ENCODE results near the gene ZKSCAN7. TPM values are rescaled to one million over a fixed set of nuclear protein-coding genes. Genes with fewer than 3 reads are reported as not detected.

ZKSCAN7 gene
- total and polyA plus RNA-seq, 2 of the 8 experiments (the other 6 are each of a cell fraction or from before 2014, with no cell fraction given): 5.5 to 8.5 TPM

GRCh38 chr3:44568561-44568960, 13.6 kb downstream of the ZKSCAN7 start:
- FAIRE-seq: no peak
- H3K4ac ChIP-seq (replicated peaks; ENCODE audit: insufficient read length, low read depth, low read length): no peak overlapping the region
- no peak overlapping the region for H2BK15ac ChIP-seq (ENCODE audit: low read length)
- no peaks in the 10 kb centered on the region; the same call in 1 of the 2 replicates for H3K23me2 ChIP-seq (ENCODE audit: low read depth, low read length)
- WGBS, 2 experiments (ENCODE audit: extremely low coverage in 1 of 2, insufficient coverage in 1 of 2, insufficient read length in 1 of 2, insufficient replicate concordance in 2 of 2, low coverage in 1 of 2, low lambda C conversion rate in 2 of 2, missing lambda C conversion rate in 1 of 2): 86% methylated on average over 1 of the region's 1 CpG; no CpG with 5 or more reads in 1 of the 2 experiments
- H3K9me3 ChIP-seq (ENCODE audit: insufficient read depth in 2 of 2, low read depth in 1 of 2, low read length in 1 of 2): peaks cover 25 to 27% of the 10 kb centered on the region in 2 experiments; a peak in 3 of 4 replicates
- H3K36me3 ChIP-seq (ENCODE audit: control insufficient read depth in 2 of 4, insufficient read depth in 4 of 4, low read length in 3 of 4): peaks cover 18 to 69% (median 44%) of the 10 kb centered on the region in 4 experiments; a peak in 7 of 8 replicates
- H2AK5ac ChIP-seq (ENCODE audit: low read depth, low read length): no peak overlapping the region
- H2AFZ ChIP-seq (ENCODE audit: low read length): no peak overlapping the region
- H2BK120ac ChIP-seq (replicated peaks; ENCODE audit: low read depth, low read length): no peak overlapping the region
- no peaks in the 10 kb centered on the region for H3K4me1 ChIP-seq (replicated peaks in 1 of 4; ENCODE audit: control insufficient read depth in 3 of 4, insufficient read depth in 4 of 4, low read length in 3 of 4)
- H3K9ac ChIP-seq (replicated peaks in 1 of 4; ENCODE audit: extremely low read depth in 1 of 4, low read depth in 3 of 4, low read length in 3 of 4): no peak overlapping the region
- H4K20me1 ChIP-seq (replicated peaks in 1 of 2; ENCODE audit: control insufficient read depth in 1 of 2, insufficient read depth in 2 of 2, low read length in 2 of 2): no peaks in the 10 kb centered on the region
- H3K4me2 ChIP-seq (ENCODE audit: insufficient read depth in 1 of 2, low read depth in 2 of 2, low read length in 2 of 2): no peak overlapping the region
- H3K18ac ChIP-seq (ENCODE audit: extremely low read depth, low read length): no peak overlapping the region
- no peaks in the 10 kb centered on the region for H3K27me3 ChIP-seq (replicated peaks in 1 of 4; ENCODE audit: control insufficient read depth in 3 of 4, extremely low read depth in 1 of 4, insufficient read depth in 3 of 4, low read length in 3 of 4)
- H3K4me3 ChIP-seq (ENCODE audit: extremely low read depth in 1 of 4, insufficient read depth in 2 of 4, low read depth in 3 of 4, low read length in 4 of 4): no peak overlapping the region
- no peak overlapping the region for H4K8ac ChIP-seq (ENCODE audit: extremely low read depth, insufficient read depth, low read length)
- no peak overlapping the region for H3K27ac ChIP-seq (ENCODE audit: low read depth, low read length)
- H3K79me2 ChIP-seq (ENCODE audit: control insufficient read depth in 1 of 2, insufficient read depth in 2 of 2, low read length in 2 of 2): no peaks in the 10 kb centered on the region
- no peak overlapping the region for H3K56ac ChIP-seq (replicated peaks; ENCODE audit: insufficient read length, low read depth, low read length)
- DNase-seq (ENCODE audit: low read depth in 1 of 2, low spot score in 2 of 2): no peak
- TF ChIP-seq BCL11A (IDR thresholded peaks at IDR 0.05; ENCODE audit: low read depth in 2 of 2, low read length in 2 of 2): no peak
- no peaks in the 10 kb centered on the region for H3K79me1 ChIP-seq (ENCODE audit: low read depth, low read length)
- no peak overlapping the region for H4K5ac ChIP-seq (ENCODE audit: insufficient read length, low read depth, low read length)
- POLR2A ChIA-PET (ENCODE audit: partially characterized antibody): interaction anchor here (0.6 to 1.7 kb wide), 2 partner anchors 8 to 13 kb away, joined by 4 to 7 read pairs; partner anchors contain the start of gene ZKSCAN7
- no peak overlapping the region for H2BK20ac ChIP-seq (ENCODE audit: low read length)
- no peak overlapping the region for H4K91ac ChIP-seq (replicated peaks; ENCODE audit: insufficient read length, low read length)
- no peak overlapping the region for H3K14ac ChIP-seq (ENCODE audit: insufficient read length)
- CTCF ChIA-PET (ENCODE audit: partially characterized antibody): interaction anchor here (0.8 kb wide), 1 partner anchor 93 kb away, joined by 3 read pairs; no protein-coding TSS in a partner anchor
- H3K23ac ChIP-seq (ENCODE audit: insufficient read length): no peak overlapping the region
- H2BK12ac ChIP-seq (ENCODE audit: low read depth, low read length): no peak overlapping the region
- no peak overlapping the region for H2BK5ac ChIP-seq (ENCODE audit: low read depth, low read length)
